ENCODE results near the gene AHNAK.
"Not testable (repeated sequence)": the region's sequence is repeated elsewhere in the genome, so short reads cannot be mapped to it uniquely, and the experiment has no call there.

Gene AHNAK, protein sequence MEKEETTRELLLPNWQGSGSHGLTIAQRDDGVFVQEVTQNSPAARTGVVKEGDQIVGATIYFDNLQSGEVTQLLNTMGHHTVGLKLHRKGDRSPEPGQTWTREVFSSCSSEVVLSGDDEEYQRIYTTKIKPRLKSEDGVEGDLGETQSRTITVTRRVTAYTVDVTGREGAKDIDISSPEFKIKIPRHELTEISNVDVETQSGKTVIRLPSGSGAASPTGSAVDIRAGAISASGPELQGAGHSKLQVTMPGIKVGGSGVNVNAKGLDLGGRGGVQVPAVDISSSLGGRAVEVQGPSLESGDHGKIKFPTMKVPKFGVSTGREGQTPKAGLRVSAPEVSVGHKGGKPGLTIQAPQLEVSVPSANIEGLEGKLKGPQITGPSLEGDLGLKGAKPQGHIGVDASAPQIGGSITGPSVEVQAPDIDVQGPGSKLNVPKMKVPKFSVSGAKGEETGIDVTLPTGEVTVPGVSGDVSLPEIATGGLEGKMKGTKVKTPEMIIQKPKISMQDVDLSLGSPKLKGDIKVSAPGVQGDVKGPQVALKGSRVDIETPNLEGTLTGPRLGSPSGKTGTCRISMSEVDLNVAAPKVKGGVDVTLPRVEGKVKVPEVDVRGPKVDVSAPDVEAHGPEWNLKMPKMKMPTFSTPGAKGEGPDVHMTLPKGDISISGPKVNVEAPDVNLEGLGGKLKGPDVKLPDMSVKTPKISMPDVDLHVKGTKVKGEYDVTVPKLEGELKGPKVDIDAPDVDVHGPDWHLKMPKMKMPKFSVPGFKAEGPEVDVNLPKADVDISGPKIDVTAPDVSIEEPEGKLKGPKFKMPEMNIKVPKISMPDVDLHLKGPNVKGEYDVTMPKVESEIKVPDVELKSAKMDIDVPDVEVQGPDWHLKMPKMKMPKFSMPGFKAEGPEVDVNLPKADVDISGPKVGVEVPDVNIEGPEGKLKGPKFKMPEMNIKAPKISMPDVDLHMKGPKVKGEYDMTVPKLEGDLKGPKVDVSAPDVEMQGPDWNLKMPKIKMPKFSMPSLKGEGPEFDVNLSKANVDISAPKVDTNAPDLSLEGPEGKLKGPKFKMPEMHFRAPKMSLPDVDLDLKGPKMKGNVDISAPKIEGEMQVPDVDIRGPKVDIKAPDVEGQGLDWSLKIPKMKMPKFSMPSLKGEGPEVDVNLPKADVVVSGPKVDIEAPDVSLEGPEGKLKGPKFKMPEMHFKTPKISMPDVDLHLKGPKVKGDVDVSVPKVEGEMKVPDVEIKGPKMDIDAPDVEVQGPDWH (N-terminal part only)

DNA sequence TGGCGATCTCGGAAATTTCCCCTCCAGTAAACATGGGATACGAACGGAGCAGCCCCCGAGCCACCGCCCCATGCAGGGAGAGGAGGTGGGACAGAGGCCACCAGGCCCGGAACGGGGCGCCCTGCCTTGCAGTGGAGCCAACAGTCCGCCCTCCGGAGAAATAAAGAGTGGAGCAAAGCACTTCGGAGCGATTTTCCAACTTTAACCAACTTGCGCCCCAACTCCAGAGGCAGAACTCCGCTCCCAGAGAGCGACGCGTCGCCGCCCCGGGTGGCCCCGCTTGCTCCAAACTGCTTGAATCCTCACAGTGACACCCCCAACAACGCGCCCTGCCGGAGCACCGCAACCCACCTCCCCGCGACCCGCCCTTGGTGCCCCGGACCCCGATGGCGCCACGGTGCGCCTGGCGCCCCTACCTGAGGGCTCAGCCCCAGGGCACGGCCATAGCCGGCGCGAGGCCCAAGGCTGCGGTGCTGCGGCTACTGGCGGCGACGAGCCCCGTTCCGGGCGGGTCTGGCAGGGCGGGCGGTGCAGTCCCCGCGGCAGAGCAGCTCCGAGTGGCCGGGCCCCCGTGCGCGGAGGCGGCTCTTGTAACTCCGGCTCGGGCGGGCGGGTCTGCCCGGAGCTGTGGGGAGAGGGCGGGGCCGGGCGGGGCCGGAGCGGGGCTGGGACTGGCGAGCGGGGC is at the start of gene AHNAK:
Gene AHNAK, minus strand, starts transcription at position 563 of the 685 bp plus-strand sequence. CDS start 10,708 bp downstream, outside the sequence.
- peak; percentile 60 for DNase-seq

DNA sequence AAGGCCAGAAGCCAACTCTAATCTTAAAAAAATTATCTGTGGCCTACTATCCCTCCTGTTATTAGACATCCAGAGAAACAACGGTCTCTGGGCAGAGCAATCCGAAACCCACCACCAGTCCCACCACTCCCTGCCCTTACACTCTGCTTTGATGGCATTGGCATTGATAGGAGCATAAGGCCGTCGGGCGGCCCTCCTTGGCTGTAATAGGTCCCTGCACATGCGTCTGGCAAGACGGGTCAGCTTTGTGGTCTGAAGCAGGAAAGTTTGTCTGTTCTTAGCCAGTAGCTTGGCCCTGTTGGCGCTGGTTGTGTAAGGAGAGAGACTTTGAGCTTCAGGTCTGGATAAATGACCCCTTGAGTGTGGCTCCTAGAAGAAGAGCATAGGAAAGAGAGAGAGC is 48.5 kb upstream of the AHNAK start:
- no peak for DNase-seq

DNA sequence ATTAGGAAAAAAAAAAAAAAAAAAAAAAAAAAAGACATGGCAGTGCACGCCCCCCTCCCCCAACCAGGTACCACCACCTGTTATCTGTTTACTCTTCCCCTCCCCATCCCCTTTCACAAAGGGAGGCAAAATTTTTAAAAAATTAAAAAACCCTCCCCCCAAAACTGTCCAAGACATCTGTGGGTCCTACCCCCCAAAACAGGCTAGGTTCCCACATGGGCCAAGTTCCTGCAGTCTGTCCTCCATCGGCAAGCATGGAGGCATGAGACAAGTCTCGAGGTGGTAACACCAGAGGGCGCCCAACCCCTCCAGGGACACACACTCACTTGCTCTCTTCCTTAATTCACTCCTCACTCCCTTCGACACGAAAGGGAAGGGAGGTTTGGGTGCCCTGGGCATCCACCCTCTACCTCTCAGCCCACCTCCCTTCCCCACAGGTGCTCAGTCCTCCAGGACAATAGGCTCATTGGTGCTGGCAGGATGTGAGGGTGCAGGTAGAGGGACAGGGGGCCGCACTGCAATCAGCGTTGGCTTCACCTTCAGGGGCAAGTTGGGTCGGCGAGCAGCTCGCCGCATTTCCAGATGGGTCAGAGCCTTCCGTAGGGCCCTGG is 46.9 kb upstream of the AHNAK start:
- DNase-seq, result peak; percentile 73

DNA sequence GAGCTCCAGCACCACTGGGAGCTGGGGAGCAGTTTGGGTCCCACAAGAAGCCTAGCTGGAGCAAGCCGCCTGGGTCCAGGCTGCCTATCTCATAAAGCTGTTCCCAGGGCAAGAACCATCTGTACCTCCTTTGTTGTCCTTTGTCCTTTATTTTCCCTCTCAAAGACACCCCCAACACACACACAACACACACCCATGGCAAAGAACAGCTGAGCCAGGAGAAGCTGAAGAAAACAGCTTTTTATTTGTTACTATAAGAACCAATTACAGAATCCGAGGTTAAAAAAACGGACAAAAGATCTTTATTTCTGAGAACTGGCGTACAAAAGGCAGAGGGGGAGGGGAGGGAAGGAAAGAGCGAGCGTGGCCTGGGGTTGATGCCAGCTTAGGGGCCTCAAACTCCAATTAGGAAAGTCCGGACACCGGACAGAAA is 46.4 kb upstream of the AHNAK start:
- no peak for DNase-seq

DNA sequence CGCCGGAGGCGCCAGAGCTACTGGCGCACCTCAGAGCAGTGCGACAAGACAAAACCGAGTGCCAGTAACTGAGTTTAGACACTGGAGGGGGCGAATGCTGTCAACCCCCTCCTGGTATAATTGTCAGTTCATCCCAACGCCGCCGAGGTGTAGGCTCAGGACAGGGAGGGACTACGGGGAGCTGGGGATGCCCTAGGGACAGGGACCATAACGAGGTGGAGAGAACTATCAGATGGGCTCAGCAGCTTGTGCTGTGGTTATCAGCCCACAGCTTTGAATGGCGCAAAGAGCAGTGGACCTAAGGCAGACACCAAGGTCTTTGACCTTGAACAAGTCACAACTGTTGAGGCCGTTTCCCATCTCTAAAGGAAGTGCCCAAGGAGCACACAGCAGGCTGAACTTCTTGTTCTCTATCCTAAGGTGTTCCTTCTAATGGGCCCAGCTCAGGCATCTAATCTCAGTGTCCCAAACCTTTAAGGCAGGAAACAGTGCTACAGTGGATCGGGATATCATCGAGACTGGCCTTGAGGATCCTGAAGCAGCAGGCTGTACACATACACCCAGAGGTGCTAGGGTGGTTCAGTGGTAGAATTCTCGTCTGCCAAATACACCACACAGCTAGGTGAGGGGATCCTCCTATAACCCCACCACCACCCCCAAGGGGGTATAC is 45.7 kb upstream of the AHNAK start:
- DNase-seq, result no peak

DNA sequence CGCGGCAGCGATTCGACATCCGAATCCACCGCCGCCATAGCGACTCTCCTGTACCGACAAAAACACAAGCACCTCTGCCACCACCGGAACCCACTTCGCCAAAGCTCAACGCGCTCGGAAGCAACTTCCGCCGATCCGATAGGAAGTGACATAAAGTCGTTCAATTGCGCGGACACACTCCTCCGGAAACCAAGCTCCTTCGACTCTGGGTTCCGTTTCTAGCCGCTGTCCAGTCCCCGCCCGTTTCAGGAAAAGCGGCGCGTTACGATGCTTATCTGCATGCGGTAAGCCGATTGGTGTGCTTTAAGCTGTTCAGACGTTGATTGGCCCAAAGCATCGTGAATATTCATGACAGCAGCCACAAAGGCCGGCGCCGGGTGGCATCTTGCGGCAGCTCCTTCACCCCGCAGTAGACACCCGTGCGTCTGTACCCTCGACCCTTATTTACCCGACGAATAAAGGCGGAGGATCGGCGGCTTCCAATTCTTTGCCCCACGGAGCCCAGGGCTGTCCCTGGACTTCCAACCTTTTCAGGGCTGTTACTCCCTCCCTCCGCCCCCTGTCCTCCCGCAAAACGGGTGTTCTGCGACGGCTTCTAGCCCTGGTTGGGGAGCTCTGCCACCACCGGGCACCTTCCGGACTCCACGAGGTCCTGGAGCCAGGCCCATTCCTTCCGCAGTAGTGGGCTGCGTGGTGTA is 45.0 kb upstream of the AHNAK start, which contains the start of gene TUT1:
Gene TUT1, minus strand, starts transcription at position 76 of the 698 bp plus-strand sequence. Its CDS starts 38 bp downstream, at position 38.
- peak; percentile 88 for DNase-seq

DNA sequence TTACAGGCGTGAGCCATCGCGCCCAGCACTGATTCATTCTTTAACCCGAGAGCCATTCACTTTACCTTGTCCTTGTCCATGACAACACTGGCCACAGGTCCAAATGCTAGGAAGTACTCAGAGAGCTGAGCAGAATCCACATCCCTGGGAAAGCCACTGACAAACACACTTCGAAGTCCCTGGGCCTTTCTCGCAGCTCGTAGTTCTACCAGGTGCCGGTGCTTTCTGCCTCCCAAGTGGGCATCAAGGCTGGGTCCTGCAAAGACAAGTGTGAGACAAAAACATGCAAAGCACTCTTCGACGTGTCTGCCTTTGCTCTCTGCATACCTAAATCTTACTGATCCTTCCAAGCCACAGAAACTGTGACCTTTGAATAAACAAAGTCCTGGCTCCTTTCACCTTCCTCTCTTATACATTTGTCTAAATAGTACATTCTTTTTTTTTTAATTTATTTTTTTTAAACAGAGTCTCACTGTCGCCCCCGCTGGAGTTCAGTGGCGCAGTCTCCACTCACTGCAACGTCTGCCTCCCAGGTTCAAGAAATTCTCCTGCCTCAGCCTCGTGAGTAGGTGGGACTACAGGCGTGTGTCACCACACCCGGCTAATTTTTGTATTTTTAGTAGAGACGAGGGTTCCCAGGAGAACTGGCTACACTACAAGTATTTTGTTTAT is 42.5 kb upstream of the AHNAK start:
- DNase-seq, result no peak

DNA sequence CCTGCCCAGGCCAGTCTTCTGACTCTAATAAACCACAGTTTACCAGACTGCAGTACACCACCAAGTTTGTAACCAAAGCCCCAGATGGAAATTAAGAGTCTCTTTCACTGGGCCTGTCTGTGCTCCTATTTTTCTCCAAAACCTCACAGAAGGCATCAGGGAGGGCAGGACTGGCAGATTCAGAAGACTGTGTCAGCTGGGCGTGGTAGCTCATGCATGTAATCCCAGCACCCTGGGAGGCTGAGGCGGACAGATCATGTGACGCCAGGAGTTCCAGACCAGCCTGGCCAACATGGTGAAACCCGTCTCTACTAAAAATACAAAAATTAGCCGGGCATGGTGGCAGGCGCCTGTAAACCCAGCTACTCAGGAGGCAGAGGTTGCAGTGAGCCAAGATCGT is 38.8 kb upstream of the AHNAK start:
- DNase-seq, result not testable (repeated sequence)

DNA sequence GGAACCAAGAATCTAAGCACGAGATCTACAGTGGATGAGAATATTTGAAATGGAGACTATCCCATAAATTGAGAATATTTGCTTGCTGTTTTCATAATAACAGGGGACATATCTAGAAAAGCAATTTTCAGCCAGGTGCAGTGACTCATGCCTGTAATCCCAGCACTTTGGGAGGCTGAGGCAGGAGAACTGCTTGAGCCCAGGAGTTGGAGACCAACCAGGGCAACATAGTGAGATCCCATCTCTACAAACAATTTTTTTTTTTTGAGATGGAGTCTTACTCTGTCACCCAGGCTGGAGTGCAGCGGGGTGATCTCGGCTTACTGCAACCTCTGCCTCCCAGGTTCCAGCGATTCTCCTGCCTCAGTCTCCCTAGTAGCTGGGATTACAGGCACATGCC is 35.1 kb upstream of the AHNAK start:
- not testable (repeated sequence) for DNase-seq

DNA sequence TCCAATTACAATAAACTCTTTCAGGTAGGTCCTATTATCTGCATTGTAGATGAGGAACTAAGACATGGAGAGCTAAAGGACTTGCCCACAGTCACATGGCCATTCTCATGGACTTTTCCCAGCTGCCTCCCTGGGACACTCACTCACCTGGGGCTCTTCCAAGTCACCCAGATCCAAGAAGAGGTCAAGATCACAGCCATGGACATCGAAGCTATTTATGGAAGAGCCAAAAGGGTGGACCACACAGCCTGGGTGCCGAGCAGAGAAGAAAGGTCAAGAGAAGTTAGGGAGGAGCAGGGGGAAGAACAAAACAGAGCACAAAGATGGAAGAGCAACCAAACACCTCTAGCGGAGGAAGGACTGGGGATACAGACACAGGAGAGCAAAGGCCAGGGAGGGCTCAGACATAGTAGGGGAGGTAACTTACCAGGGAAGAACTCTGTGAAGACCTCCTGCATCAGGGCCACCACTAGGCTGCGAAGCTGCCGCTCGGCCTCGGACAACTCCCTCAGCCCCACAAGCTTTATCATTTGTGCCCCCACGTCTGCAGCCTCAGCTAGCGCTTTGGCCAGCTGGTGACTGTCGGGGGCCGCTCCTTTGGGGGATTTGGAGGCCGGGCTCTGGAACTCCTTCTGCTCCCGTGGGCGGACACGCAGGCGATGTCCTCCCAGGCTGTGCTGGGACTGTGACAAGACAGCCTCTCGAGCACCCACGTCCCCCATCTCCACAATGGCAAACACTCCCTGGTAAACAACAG is 34.5 kb upstream of the AHNAK start:
- DNase-seq, result no peak

DNA sequence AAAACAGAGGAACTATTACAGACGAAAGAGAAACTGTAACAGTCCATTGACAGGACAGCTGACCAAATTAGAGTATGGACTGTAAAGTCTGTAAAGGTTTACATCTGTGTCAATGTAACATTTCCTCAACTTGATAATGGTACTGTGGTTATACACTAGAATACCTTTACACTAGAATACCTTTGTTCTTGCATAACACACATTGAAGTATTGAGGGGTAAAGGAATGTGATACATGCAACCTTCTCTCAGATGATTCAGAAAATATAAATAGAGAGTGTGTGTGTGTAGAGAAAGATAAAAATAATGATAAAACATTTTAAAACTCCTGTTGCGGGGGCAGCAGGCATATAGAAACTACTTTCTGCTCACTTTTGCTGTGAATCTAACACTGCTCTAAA is 32.6 kb upstream of the AHNAK start:
- no peak for DNase-seq

DNA sequence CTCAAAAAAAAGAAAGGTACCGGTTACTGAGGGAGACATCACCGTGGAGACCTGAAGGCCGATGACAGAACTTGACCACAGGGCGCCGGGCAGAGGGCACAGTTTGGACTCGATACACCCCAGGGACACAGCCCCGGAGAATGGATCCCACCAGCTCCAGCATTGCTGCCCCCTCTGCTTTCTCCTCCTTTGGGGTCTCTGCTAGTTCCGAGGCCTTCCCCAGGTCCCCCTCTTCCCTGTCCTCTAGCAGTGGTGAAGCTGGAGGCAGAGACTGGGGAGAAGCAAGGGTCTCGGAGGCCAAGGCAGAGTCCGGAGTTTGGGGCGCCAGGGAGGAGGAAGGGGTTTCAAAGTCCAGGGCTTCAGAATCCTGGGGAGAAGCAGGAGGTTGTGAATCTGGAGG is 31.9 kb upstream of the AHNAK start:
- no peak for DNase-seq

DNA sequence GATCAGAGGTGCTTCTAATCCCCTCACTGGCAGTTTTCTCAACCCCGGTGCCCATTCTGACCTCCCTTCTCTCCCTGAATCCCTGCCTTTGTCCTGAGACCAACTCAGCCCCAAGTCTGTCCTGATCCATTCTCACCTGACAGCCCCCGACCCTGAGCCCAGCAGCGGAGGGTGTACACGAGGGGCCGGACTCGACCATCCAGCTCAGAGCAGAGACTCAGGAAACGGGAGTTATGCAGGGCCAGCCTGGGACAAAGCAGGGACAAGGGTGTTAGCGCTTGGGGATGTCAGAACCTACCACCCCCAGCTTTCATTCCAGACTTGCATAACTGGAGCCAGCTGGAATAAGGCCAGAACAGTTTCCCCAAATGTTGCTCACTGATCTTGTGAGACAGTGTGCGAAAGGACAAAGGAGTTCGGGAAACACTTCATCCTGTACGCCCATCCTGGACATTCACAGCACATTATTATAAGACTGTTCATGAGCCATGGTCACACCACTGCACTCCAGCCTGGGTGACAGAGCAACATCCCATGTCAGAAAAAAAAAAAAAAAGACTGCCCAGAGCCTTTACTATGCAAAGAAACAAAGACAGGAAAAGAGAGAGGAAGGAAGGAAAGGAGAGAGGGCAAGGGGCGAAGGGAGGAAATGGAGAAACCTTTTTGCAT is 30.6 kb upstream of the AHNAK start:
- no peak for DNase-seq

DNA sequence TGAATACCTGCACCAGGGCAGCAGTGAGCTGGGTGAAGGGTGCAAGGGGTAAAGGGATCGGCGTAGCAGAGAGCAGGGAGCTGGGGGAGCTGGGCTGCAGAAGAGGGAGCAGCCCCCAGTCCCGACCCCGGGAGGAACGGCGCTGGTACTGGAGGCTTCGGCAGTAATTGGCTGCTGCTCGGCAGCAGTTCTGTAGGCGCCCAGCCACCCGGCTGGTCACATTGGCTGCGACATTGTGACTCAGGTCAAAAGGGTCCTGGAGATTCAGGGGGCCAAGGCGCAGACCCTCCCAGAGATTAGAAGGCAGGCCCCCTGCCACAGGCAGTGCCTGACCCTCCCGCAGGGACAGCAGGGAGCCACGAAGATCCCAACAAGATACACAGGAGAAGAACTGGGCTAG is 29.2 kb upstream of the AHNAK start:
- DNase-seq, result no peak

DNA sequence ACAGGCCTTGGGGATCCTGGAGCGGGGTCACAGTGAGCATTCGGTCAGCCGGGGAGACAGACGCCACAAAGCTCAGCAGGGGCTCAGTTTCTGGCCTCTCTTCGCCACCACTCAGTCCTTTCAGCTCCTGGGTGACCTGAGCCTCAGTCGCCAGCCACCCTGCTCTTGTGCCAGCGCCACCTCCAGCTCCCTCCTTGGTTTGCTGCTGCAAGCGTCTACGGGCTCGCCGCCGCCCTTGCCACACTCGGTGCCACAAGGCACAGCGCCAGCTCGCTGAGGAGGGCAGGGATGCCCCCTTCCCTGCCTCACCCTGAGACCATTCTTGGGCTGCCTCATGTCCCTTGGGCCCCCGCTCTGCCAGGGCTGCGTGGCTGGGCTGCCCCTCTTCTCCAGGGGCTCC is 28.6 kb upstream of the AHNAK start:
- DNase-seq, result no peak

DNA sequence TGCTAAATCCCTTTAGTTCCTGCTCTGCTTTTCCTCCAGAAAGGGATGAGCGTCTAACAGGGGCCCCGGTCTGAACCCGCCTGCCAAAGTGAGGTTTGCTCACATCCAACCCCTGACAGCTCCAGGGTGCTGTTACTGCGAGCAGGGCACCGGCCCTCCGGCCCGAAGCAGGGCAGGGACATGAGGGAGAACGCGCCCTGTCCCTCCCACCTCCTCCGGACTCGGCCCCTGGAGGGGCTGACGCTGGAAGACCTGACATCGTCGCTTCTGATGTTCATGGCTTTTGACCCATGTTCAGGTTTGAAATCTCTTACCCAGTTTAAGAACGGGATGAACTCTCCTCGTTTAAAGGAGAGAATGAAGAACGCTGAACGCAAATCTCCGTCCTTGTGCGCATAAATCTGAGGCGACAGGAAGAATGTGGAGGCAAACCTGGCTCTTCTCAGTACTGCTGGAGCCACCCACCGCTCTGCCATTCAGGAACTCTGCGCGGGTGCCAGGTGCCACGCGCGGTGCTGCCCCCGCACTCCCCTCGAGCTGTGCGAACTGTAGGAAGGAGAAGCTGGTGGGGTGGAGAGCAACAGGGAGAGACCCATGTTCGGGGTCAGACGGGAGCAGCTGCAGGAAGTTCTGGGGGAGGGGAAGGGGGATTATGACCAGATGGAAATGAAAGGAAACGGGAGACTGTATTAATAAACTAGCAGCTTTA is 27.9 kb upstream of the AHNAK start:
- no peak for DNase-seq

DNA sequence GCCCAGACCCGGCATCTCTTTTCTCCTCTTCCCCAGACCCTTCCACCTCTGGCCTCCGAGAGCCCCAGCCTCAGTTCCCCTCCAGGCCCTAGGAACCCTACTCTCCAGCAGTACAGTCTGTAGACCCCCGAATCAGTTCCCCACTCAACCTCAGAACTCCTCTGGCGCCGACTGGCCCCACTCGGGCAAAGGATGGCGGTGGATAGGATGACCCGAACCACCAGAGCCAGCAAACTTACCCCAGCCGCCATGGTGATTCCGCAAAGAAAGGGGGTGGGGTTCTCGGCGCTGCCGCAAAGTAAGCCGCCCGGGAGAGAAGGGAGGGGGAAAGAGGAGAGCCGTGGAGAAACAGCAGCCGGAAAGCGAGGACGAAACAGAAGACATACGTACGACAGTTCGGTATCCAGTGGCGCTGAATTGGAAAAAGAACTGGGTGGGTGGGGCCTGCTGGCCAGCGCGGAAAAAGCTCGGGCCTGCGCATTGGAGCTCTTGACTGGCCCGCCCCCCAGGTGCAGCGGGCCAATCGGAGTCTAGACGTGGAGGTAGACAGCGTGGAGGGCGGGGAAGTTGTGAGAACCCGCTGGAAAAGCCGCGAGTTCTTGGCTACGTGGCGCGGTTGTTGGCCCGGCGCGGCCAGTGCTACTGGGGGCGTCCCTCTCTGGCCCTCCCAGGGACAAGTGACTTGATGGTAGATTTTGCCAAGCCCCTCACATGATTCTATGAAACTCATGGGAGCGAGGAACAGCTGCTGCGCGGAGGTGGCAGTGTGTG is 27.2 kb upstream of the AHNAK start, which contains the start of gene EEF1G:
Gene EEF1G, minus strand, starts transcription at position 300 of the 771 bp plus-strand sequence. Its CDS starts 49 bp downstream, at position 251.
- DNase-seq, result peak; percentile 93
